ENCODE data around the gene SMYD3. TPM values are rescaled to one million over a fixed set of nuclear protein-coding genes. Genes with fewer than 3 reads are reported as not detected.

Gene SMYD3
- total and polyA plus RNA-seq, 2 donors (not counting 1 experiment from before 2014, with no cell fraction given), result 9.7 to 37.2 TPM

DNA sequence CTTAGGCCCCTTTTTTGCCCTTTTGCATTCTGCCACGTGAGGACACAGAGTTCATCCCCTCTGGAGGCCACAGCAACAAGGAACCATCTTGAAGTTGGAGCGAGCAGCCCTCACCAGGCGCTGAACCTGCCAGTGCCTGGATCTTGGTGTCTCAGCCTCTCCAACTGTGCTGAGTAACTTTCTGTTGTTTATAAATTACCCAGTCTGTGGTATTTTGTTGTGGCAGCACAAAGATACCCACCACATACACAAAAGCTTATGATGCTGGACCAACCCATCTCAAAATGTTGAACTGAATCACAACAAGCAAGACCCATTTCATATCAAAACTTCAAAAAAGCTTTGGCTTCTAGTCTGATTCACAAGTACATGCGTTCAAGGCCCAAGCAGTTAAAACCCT lies 702.4 kb downstream of the SMYD3 start:
- ChIA-PET POLR2A (interaction anchor here (0.5 kb wide), 1 partner anchor 819 kb away, joined by 6 read pairs; no protein-coding TSS in a partner anchor), CTCF (no interaction called here)
- H3K27me3 ChIP-seq (replicated peaks in 1 of 4; ENCODE audit: control extremely low read depth in 1 of 4, control insufficient read depth in 3 of 4, insufficient read depth in 4 of 4, low read length in 3 of 4), result no peaks in the 10 kb centered on the region
- Mint-ChIP-seq H3K4me3 (no peak overlapping the region), H3K9me3 (ENCODE audit: insufficient read depth) (no peaks in the 10 kb centered on the region), H3K27ac (no peak overlapping the region), H3K4me1 (peaks cover 31% of the 10 kb centered on the region), H3K27me3 (no peaks in the 10 kb centered on the region)
- no peak overlapping the region for H3K27ac ChIP-seq (ENCODE audit: low read length in 2 of 2)
- WGBS (ENCODE audit: insufficient coverage), result no CpG with 5 or more reads among the region's 4 CpGs
- H2AFZ ChIP-seq (ENCODE audit: insufficient read depth, low read depth, low read length, poor library complexity, severe bottlenecking), result no peak overlapping the region
- no peaks in the 10 kb centered on the region for H4K20me1 ChIP-seq (ENCODE audit: control insufficient read depth, insufficient read depth, low read length, poor library complexity, severe bottlenecking)
- no peaks in the 10 kb centered on the region for H3K9me3 ChIP-seq (ENCODE audit: control extremely low read depth in 1 of 3, control insufficient read depth in 2 of 3, insufficient read depth in 1 of 3, low read length in 2 of 3)
- no peak overlapping the region for H3K9ac ChIP-seq (ENCODE audit: low read length)
- H3K79me2 ChIP-seq (ENCODE audit: control insufficient read depth, insufficient read depth, low read length), result no peaks in the 10 kb centered on the region
- intact Hi-C loops (cut with micrococcal nuclease), result no loop called here
- no peak overlapping the region for H3K4me2 ChIP-seq (replicated peaks; ENCODE audit: low read depth, low read length, poor library complexity, severe bottlenecking)
- no peak overlapping the region for H3K4me3 ChIP-seq (ENCODE audit: control extremely low read depth in 1 of 5, extremely low read depth in 1 of 5, insufficient read depth in 1 of 5, low read depth in 2 of 5, low read length in 4 of 5)
- no peaks in the 10 kb centered on the region for H3K36me3 ChIP-seq (replicated peaks in 1 of 2; ENCODE audit: control extremely low read depth in 1 of 2, control insufficient read depth in 1 of 2, extremely low read depth in 1 of 2, insufficient read depth in 2 of 2, low read length in 1 of 2)
- no peak for ATAC-seq (ENCODE audit: low read depth)
- DNase-seq, result no peak
- TF ChIP-seq, protein P1, sequence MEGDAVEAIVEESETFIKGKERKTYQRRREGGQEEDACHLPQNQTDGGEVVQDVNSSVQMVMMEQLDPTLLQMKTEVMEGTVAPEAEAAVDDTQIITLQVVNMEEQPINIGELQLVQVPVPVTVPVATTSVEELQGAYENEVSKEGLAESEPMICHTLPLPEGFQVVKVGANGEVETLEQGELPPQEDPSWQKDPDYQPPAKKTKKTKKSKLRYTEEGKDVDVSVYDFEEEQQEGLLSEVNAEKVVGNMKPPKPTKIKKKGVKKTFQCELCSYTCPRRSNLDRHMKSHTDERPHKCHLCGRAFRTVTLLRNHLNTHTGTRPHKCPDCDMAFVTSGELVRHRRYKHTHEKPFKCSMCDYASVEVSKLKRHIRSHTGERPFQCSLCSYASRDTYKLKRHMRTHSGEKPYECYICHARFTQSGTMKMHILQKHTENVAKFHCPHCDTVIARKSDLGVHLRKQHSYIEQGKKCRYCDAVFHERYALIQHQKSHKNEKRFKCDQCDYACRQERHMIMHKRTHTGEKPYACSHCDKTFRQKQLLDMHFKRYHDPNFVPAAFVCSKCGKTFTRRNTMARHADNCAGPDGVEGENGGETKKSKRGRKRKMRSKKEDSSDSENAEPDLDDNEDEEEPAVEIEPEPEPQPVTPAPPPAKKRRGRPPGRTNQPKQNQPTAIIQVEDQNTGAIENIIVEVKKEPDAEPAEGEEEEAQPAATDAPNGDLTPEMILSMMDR (IDR thresholded peaks at IDR 0.05), result no peak
- no peak for TF ChIP-seq EZH2 (IDR thresholded peaks at IDR 0.05; ENCODE audit: borderline replicate concordance, insufficient read depth, low read depth, low read length, poor library complexity, severe bottlenecking)
- H3K4me1 ChIP-seq (ENCODE audit: control insufficient read depth in 2 of 2, insufficient read depth in 2 of 2, low read length in 2 of 2), result peaks cover 31 to 32% of the 10 kb centered on the region in 2 donors

DNA sequence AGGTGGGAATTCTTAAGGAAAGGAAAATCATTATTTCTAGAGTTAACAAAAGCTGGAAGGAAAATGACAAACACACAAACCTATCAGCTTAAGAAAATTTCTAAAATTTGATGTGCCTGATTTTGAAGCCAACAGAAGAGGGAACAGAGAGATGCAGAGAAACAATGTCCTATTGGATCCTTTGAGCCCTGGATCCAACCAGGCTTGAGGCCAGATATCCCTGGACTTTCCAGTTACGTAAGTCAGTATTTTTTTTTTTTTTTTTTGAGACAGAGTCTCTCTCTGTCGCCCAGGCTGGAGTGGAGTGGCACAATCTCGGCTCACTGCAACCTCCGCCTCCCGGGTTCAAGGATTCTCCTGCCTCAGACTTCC lies 703.4 kb downstream of the SMYD3 start:
- Mint-ChIP-seq H3K27me3 (no peaks in the 10 kb centered on the region), H3K4me3 (no peak overlapping the region), H3K27ac (no peak overlapping the region), H3K9me3 (ENCODE audit: insufficient read depth) (no peaks in the 10 kb centered on the region), H3K4me1 (peaks cover 22% of the 10 kb centered on the region)
- Histone ChIP-seq H3K36me3 (replicated peaks in 1 of 2; ENCODE audit: control extremely low read depth in 1 of 2, control insufficient read depth in 1 of 2, extremely low read depth in 1 of 2, insufficient read depth in 2 of 2, low read length in 1 of 2) (no peaks in the 10 kb centered on the region), H3K9ac (ENCODE audit: low read length) (no peak overlapping the region), H3K4me1 (ENCODE audit: control insufficient read depth in 2 of 2, insufficient read depth in 2 of 2, low read length in 2 of 2) (peaks cover 21 to 22% of the 10 kb centered on the region in 2 donors), H4K20me1 (ENCODE audit: control insufficient read depth, insufficient read depth, low read length, poor library complexity, severe bottlenecking) (no peaks in the 10 kb centered on the region), H3K27ac (ENCODE audit: low read length in 2 of 2) (no peak overlapping the region), H3K4me2 (replicated peaks; ENCODE audit: low read depth, low read length, poor library complexity, severe bottlenecking) (no peak overlapping the region), H3K9me3 (ENCODE audit: control extremely low read depth in 1 of 3, control insufficient read depth in 2 of 3, insufficient read depth in 1 of 3, low read length in 2 of 3) (no peaks in the 10 kb centered on the region), H3K4me3 (ENCODE audit: control extremely low read depth in 1 of 5, extremely low read depth in 1 of 5, insufficient read depth in 1 of 5, low read depth in 2 of 5, low read length in 4 of 5) (no peak overlapping the region), H3K79me2 (ENCODE audit: control insufficient read depth, insufficient read depth, low read length) (no peaks in the 10 kb centered on the region), H3K27me3 (replicated peaks in 1 of 4; ENCODE audit: control extremely low read depth in 1 of 4, control insufficient read depth in 3 of 4, insufficient read depth in 4 of 4, low read length in 3 of 4) (no peaks in the 10 kb centered on the region), H2AFZ (ENCODE audit: insufficient read depth, low read depth, low read length, poor library complexity, severe bottlenecking) (no peak overlapping the region)
- no peak for TF ChIP-seq EZH2 (IDR thresholded peaks at IDR 0.05; ENCODE audit: borderline replicate concordance, insufficient read depth, low read depth, low read length, poor library complexity, severe bottlenecking)
- TF ChIP-seq, protein P1 (IDR thresholded peaks at IDR 0.05), result no peak
- intact Hi-C loops (cut with micrococcal nuclease), result no loop called here
- POLR2A ChIA-PET, result no interaction called here
- ATAC-seq (ENCODE audit: low read depth) (no peak), DNase-seq (no peak)
- CTCF ChIA-PET, result no interaction called here
- WGBS (ENCODE audit: insufficient coverage), result 96% methylated on average over 3 of the region's 5 CpGs
